Left hindlimb (tissue), 1 donor: ENCODE results near the gene GPR176.

Experiments used
- DNase-seq: peaks from one replicate; pipeline ENCODE4 v3.0.0-alpha.2; 2018

Gene GPR176

GRCh38 chr15:39801641-39802309 lies 118.3 kb downstream of the GPR176 start:
- no peak for DNase-seq

- DNase-seq, result no peak
Measured at GRCh38 chr15:39799552-39800011, 120.5 kb downstream of the GPR176 start.

- no peak for DNase-seq
Measured at GRCh38 chr15:39798382-39798781, 121.7 kb downstream of the GPR176 start.

- DNase-seq, result no peak
Measured at GRCh38 chr15:39797407-39797806, 122.7 kb downstream of the GPR176 start.

- no peak for DNase-seq
Measured at GRCh38 chr15:39796601-39797000, 123.5 kb downstream of the GPR176 start.

- no peak for DNase-seq
Measured at GRCh38 chr15:39795486-39795885, 124.6 kb downstream of the GPR176 start.

GRCh38 chr15:39794954-39795353 lies 125.1 kb downstream of the GPR176 start:
- DNase-seq, result no peak

GRCh38 chr15:39793923-39794322 lies 126.1 kb downstream of the GPR176 start:
- DNase-seq, result no peak

- no peak for DNase-seq
Measured at GRCh38 chr15:39792844-39793335, 127.2 kb downstream of the GPR176 start.

GRCh38 chr15:39792025-39792843 lies 127.8 kb downstream of the GPR176 start:
- DNase-seq, result no peak

GRCh38 chr15:39789736-39790135 lies 130.3 kb downstream of the GPR176 start:
- DNase-seq, result no peak

GRCh38 chr15:39788800-39789565 lies 131.1 kb downstream of the GPR176 start:
- no peak for DNase-seq

GRCh38 chr15:39788108-39788507 lies 132.0 kb downstream of the GPR176 start:
- no peak for DNase-seq

GRCh38 chr15:39787479-39787878 lies 132.6 kb downstream of the GPR176 start:
- no peak for DNase-seq

GRCh38 chr15:39786447-39787056 lies 133.5 kb downstream of the GPR176 start:
- DNase-seq, result no peak

GRCh38 chr15:39785841-39786240 lies 134.2 kb downstream of the GPR176 start:
- DNase-seq, result no peak

GRCh38 chr15:39785139-39785538 lies 134.9 kb downstream of the GPR176 start:
- DNase-seq, result no peak

GRCh38 chr15:39784638-39785037 lies 135.4 kb downstream of the GPR176 start:
- DNase-seq, result no peak

GRCh38 chr15:39784125-39784524 lies 135.9 kb downstream of the GPR176 start:
- no peak for DNase-seq

GRCh38 chr15:39783244-39783820 lies 136.7 kb downstream of the GPR176 start:
- no peak for DNase-seq

- peak; percentile 97 for DNase-seq
Measured at GRCh38 chr15:39782441-39783138, 137.5 kb downstream of the GPR176 start, which contains the start of gene FSIP1. FSIP1 (minus strand) TSS chr15:39782841; CDS start chr15:39776524, 6,317 bp downstream.

- DNase-seq, result no peak
Measured at GRCh38 chr15:39781967-39782302, 138.1 kb downstream of the GPR176 start.
